GM12891 (cell line): ENCODE measurements around the gene ANAPC2.
A peak's percentile ranks its signal among the peaks of the same experiment; 100 is the strongest.

ENCODE experiments used
- DNase-seq: peaks from one replicate; pipeline ENCODE4 v3.0.0; 2011; ENCODE audit warnings: low spot score; ENCODE audit not compliant: insufficient read length
- FAIRE-seq: peaks from 2 replicates; lab custom pipeline; 2011; peaks lifted over from hg19 to GRCh38; lab: Jason Lieb, UNC
- PAX5 ChIP-seq: IDR thresholded peaks from 2 replicates; pipeline ENCODE4 v1.6.1; 2011; ENCODE audit warnings: low read length, moderate library complexity, mild to moderate bottlenecking; ENCODE audit not compliant: insufficient read depth, severe bottlenecking
- POLR2A ChIP-seq: IDR thresholded peaks from 2 replicates; pipeline ENCODE4 v1.6.1; 2011; ENCODE audit warnings: low read depth, low read length, control low read depth
- POLR2AphosphoS5 ChIP-seq: IDR thresholded peaks from 2 replicates; pipeline ENCODE4 v1.6.1; 2011; ENCODE audit warnings: low read depth, low read length, control low read depth
- POU2F2 ChIP-seq: IDR thresholded peaks from 2 replicates; pipeline ENCODE4 v1.6.1; 2011; ENCODE audit warnings: low read depth, mild to moderate bottlenecking, control low read depth, low read length, moderate library complexity
- SPI1 ChIP-seq: IDR thresholded peaks from 2 replicates; pipeline ENCODE4 v1.6.1; 2011; ENCODE audit warnings: low read depth, low read length, control low read depth
- TAF1 ChIP-seq: IDR thresholded peaks from 2 replicates; pipeline ENCODE4 v1.6.1; 2011; ENCODE audit warnings: low read depth, low read length, control low read depth

Gene ANAPC2

GRCh38 chr9:137128158-137128861 is 60.0 kb downstream of the ANAPC2 start:
- FAIRE-seq (no peak), DNase-seq (no peak)
- TF ChIP-seq POLR2A (no peak), TAF1 (no peak), PAX5 (no peak), SPI1 (no peak), POLR2AphosphoS5 (no peak), POU2F2 (no peak)

GRCh38 chr9:137127301-137128157 is 60.8 kb downstream of the ANAPC2 start:
- DNase-seq, result no peak
- no peak for FAIRE-seq
- TF ChIP-seq TAF1, result 0 out of 2 replicates have a peak, but pooled peaks have one; percentile 27
- no peak for TF ChIP-seq PAX5
- TF ChIP-seq SPI1, result peak; percentile 95

- DNase-seq (no peak), FAIRE-seq (no peak)
- TF ChIP-seq TAF1 (no peak), PAX5 (no peak), SPI1 (no peak), POLR2A (no peak), POU2F2 (no peak), POLR2AphosphoS5 (no peak)
Measured at GRCh38 chr9:137126786-137127185, 61.6 kb downstream of the ANAPC2 start.
